ENCODE measurements around the gene ATG5. TPM values are rescaled to one million over a fixed set of nuclear protein-coding genes. Genes with fewer than 3 reads are reported as not detected.

The ATG5 gene
- total and polyA plus RNA-seq, 2 experiments from 2014 or later: 31.6 to 48.2 TPM

DNA sequence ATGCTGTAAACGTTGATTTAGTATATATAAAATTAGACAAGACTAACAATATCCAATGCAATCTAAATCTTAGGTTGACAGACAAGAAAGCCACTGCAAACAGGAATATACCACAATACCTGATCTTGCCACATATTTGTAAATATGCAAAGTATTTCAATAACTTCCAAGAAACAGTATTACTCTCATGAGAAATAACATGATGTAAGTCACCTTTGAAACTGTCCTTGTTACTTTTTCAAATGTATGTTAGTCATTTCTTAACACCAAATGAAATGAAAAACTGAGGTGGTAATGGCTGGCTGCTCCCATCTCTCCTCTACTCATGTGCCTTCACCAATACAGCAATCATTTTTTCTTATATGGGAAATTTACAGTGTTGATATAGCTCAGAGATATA, 118.7 kb downstream of the ATG5 start (continued):
- TF ChIP-seq, protein P1, sequence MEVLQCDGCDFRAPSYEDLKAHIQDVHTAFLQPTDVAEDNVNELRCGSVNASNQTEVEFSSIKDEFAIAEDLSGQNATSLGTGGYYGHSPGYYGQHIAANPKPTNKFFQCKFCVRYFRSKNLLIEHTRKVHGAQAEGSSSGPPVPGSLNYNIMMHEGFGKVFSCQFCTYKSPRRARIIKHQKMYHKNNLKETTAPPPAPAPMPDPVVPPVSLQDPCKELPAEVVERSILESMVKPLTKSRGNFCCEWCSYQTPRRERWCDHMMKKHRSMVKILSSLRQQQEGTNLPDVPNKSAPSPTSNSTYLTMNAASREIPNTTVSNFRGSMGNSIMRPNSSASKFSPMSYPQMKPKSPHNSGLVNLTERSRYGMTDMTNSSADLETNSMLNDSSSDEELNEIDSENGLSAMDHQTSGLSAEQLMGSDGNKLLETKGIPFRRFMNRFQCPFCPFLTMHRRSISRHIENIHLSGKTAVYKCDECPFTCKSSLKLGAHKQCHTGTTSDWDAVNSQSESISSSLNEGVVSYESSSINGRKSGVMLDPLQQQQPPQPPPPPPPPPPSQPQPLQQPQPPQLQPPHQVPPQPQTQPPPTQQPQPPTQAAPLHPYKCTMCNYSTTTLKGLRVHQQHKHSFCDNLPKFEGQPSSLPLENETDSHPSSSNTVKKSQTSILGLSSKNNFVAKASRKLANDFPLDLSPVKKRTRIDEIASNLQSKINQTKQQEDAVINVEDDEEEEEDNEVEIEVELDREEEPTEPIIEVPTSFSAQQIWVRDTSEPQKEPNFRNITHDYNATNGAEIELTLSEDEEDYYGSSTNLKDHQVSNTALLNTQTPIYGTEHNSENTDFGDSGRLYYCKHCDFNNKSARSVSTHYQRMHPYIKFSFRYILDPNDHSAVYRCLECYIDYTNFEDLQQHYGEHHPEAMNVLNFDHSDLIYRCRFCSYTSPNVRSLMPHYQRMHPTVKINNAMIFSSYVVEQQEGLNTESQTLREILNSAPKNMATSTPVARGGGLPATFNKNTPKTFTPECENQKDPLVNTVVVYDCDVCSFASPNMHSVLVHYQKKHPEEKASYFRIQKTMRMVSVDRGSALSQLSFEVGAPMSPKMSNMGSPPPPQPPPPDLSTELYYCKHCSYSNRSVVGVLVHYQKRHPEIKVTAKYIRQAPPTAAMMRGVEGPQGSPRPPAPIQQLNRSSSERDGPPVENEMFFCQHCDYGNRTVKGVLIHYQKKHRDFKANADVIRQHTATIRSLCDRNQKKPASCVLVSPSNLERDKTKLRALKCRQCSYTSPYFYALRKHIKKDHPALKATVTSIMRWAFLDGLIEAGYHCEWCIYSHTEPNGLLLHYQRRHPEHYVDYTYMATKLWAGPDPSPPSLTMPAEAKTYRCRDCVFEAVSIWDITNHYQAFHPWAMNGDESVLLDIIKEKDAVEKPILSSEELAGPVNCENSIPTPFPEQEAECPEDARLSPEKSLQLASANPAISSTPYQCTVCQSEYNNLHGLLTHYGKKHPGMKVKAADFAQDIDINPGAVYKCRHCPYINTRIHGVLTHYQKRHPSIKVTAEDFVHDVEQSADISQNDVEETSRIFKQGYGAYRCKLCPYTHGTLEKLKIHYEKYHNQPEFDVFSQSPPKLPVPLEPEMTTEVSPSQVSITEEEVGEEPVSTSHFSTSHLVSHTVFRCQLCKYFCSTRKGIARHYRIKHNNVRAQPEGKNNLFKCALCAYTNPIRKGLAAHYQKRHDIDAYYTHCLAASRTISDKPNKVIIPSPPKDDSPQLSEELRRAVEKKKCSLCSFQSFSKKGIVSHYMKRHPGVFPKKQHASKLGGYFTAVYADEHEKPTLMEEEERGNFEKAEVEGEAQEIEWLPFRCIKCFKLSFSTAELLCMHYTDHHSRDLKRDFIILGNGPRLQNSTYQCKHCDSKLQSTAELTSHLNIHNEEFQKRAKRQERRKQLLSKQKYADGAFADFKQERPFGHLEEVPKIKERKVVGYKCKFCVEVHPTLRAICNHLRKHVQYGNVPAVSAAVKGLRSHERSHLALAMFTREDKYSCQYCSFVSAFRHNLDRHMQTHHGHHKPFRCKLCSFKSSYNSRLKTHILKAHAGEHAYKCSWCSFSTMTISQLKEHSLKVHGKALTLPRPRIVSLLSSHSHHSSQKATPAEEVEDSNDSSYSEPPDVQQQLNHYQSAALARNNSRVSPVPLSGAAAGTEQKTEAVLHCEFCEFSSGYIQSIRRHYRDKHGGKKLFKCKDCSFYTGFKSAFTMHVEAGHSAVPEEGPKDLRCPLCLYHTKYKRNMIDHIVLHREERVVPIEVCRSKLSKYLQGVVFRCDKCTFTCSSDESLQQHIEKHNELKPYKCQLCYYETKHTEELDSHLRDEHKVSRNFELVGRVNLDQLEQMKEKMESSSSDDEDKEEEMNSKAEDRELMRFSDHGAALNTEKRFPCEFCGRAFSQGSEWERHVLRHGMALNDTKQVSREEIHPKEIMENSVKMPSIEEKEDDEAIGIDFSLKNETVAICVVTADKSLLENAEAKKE (CRISPR knock-in tag; IDR thresholded peaks at IDR 0.05): no peak
- TF ChIP-seq ZNF114 (CRISPR knock-in tag; IDR thresholded peaks at IDR 0.05): no peak
- TF ChIP-seq, protein P2, sequence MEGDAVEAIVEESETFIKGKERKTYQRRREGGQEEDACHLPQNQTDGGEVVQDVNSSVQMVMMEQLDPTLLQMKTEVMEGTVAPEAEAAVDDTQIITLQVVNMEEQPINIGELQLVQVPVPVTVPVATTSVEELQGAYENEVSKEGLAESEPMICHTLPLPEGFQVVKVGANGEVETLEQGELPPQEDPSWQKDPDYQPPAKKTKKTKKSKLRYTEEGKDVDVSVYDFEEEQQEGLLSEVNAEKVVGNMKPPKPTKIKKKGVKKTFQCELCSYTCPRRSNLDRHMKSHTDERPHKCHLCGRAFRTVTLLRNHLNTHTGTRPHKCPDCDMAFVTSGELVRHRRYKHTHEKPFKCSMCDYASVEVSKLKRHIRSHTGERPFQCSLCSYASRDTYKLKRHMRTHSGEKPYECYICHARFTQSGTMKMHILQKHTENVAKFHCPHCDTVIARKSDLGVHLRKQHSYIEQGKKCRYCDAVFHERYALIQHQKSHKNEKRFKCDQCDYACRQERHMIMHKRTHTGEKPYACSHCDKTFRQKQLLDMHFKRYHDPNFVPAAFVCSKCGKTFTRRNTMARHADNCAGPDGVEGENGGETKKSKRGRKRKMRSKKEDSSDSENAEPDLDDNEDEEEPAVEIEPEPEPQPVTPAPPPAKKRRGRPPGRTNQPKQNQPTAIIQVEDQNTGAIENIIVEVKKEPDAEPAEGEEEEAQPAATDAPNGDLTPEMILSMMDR (conservative IDR thresholded peaks at IDR 0.05; ENCODE audit: low read depth in 2 of 2): no peak
- TF ChIP-seq EZH2 (IDR thresholded peaks at IDR 0.05; ENCODE audit: low read depth, unreplicated experiment): no peak
- no peak for TF ChIP-seq POLR2AphosphoS5 (IDR thresholded peaks at IDR 0.05; ENCODE audit: low read depth)
- no peak for TF ChIP-seq STAT1 (IDR thresholded peaks at IDR 0.05; ENCODE audit: unreplicated experiment)
- TF ChIP-seq, protein P3, sequence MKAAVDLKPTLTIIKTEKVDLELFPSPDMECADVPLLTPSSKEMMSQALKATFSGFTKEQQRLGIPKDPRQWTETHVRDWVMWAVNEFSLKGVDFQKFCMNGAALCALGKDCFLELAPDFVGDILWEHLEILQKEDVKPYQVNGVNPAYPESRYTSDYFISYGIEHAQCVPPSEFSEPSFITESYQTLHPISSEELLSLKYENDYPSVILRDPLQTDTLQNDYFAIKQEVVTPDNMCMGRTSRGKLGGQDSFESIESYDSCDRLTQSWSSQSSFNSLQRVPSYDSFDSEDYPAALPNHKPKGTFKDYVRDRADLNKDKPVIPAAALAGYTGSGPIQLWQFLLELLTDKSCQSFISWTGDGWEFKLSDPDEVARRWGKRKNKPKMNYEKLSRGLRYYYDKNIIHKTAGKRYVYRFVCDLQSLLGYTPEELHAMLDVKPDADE (IDR thresholded peaks at IDR 0.05): no peak
- no peak for TF ChIP-seq ZNF331 (CRISPR knock-in tag; IDR thresholded peaks at IDR 0.05; ENCODE audit: low read depth)
- TF ChIP-seq NANOG (IDR thresholded peaks at IDR 0.05; ENCODE audit: borderline replicate concordance): no peak
